ENCODE results near the gene PRKN.

Gene PRKN

DNA sequence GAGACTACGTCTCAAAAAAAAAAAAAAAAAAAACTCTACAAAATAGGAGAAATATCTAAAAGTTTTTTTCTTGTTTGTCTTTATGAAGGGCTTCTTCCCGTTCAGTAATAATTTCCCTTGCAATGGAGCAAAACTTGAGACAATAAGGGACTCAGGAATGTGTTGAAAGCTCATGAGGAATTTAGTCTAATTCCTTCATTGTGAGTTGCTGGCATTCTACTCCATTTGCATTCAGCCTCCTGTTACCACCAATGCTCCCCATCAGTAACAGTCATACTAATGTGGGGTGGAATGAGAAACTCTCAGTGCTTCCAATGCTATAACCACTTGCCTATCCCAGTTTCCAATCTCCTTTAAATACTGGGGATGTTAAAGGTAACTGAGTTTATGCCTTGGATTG is 877.0 kb downstream of the PRKN start:
- Histone ChIP-seq H3K27me3 (ENCODE audit: insufficient read depth, low read depth) (no peaks in the 10 kb centered on the region), H3K4me3 (IDR thresholded peaks at IDR 0.05; ENCODE audit: insufficient read depth, low read depth, low read length) (no peak overlapping the region), H3K27ac (no peak overlapping the region), H4K20me1 (ENCODE audit: insufficient read depth) (no peaks in the 10 kb centered on the region), H2AFZ (ENCODE audit: low read depth) (no peak overlapping the region), H3K4me2 (no peak overlapping the region), H3K4me1 (ENCODE audit: low read depth, poor library complexity, severe bottlenecking) (no peaks in the 10 kb centered on the region), H3K9ac (no peak overlapping the region), H3K79me2 (ENCODE audit: insufficient read depth, low read depth) (no peaks in the 10 kb centered on the region), H3K36me3 (ENCODE audit: insufficient read depth) (no peaks in the 10 kb centered on the region)
- TF ChIP-seq, protein P1, sequence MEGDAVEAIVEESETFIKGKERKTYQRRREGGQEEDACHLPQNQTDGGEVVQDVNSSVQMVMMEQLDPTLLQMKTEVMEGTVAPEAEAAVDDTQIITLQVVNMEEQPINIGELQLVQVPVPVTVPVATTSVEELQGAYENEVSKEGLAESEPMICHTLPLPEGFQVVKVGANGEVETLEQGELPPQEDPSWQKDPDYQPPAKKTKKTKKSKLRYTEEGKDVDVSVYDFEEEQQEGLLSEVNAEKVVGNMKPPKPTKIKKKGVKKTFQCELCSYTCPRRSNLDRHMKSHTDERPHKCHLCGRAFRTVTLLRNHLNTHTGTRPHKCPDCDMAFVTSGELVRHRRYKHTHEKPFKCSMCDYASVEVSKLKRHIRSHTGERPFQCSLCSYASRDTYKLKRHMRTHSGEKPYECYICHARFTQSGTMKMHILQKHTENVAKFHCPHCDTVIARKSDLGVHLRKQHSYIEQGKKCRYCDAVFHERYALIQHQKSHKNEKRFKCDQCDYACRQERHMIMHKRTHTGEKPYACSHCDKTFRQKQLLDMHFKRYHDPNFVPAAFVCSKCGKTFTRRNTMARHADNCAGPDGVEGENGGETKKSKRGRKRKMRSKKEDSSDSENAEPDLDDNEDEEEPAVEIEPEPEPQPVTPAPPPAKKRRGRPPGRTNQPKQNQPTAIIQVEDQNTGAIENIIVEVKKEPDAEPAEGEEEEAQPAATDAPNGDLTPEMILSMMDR (conservative IDR thresholded peaks at IDR 0.05; ENCODE audit: low read depth, low read length) = no peak

DNA sequence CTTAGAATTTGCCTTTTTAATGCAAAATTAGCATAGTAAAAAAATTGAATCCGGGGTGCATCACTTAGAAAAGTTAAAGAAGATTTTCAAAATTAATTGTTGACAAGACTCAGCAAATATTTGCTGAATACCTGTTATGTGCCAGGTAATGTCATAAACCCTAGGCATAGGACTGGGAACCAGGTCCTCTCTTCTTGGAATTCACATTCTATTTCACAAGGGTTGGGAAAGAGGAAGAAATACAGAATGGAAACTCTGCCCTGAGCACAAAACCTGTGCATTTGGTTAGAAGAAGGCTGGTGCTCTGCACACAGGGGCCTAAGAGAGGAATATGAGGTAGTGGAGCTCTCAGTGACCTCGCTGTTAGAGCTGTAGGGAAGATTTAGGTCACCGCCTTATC is 879.9 kb downstream of the PRKN start:
- TF ChIP-seq, protein P1 (conservative IDR thresholded peaks at IDR 0.05; ENCODE audit: low read depth, low read length) = no peak
- H2AFZ ChIP-seq (ENCODE audit: low read depth) = no peak overlapping the region
- H3K4me2 ChIP-seq = no peak overlapping the region
- H3K9ac ChIP-seq = no peak overlapping the region
- no peak overlapping the region for H3K4me3 ChIP-seq (IDR thresholded peaks at IDR 0.05; ENCODE audit: insufficient read depth, low read depth, low read length)
- H3K27ac ChIP-seq = no peak overlapping the region
- no peaks in the 10 kb centered on the region for H3K79me2 ChIP-seq (ENCODE audit: insufficient read depth, low read depth)
- H4K20me1 ChIP-seq (ENCODE audit: insufficient read depth) = no peaks in the 10 kb centered on the region
- H3K27me3 ChIP-seq (ENCODE audit: insufficient read depth, low read depth) = no peaks in the 10 kb centered on the region
- no peaks in the 10 kb centered on the region for H3K36me3 ChIP-seq (ENCODE audit: insufficient read depth)
- no peaks in the 10 kb centered on the region for H3K4me1 ChIP-seq (ENCODE audit: low read depth, poor library complexity, severe bottlenecking)

DNA sequence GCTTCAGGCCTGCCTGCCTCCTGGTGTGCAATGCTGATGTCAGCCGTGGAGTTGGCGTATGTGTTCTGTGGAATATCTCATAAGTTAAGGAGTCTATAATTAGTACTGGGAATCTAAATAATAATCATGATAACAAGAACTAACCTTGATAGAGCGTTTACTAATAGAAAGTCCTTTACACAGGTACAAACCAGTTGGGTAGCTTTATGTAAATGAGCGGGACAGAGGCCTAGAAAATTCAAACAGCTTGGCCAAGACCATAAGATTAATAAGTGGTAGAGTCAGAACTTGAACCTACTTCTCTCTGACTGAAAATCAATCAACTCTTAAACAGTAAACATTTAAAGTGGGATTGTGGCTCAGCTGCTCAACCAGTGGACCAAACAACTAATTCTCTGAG is 882.8 kb downstream of the PRKN start:
- TF ChIP-seq, protein P1 (conservative IDR thresholded peaks at IDR 0.05; ENCODE audit: low read depth, low read length) = no peak
- no peak overlapping the region for H3K27ac ChIP-seq
- no peaks in the 10 kb centered on the region for H3K27me3 ChIP-seq (ENCODE audit: insufficient read depth, low read depth)

DNA sequence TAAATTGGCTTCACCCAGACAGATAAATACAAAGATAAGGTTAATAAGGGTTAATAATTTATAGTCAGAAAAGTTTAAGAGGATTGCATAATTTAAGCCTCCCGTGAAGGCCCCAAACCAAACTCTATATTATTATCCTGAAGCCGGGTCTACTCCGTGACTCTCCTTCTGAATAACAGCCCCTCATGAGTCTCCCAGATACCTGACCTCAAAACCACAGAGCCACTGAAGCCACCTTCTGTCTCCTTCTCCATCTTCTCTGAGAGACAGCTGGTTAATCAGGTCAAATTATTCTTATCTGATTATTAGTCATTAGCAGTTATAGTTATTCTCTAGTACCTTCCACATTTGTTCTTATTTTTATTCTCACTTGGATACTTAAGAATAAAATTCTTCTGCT is 884.5 kb downstream of the PRKN start:
- Histone ChIP-seq H3K36me3 (ENCODE audit: insufficient read depth) (no peaks in the 10 kb centered on the region), H3K4me2 (no peak overlapping the region), H3K79me2 (ENCODE audit: insufficient read depth, low read depth) (no peaks in the 10 kb centered on the region), H3K27me3 (ENCODE audit: insufficient read depth, low read depth) (no peaks in the 10 kb centered on the region), H3K27ac (no peak overlapping the region), H4K20me1 (ENCODE audit: insufficient read depth) (no peaks in the 10 kb centered on the region), H3K4me3 (IDR thresholded peaks at IDR 0.05; ENCODE audit: insufficient read depth, low read depth, low read length) (no peak overlapping the region), H3K9ac (no peak overlapping the region), H3K4me1 (ENCODE audit: low read depth, poor library complexity, severe bottlenecking) (no peaks in the 10 kb centered on the region), H2AFZ (ENCODE audit: low read depth) (no peak overlapping the region)
- TF ChIP-seq, protein P1 (conservative IDR thresholded peaks at IDR 0.05; ENCODE audit: low read depth, low read length) = no peak

More for the DNA sequence above, 882.8 kb downstream of the PRKN start:
- Histone ChIP-seq H3K79me2 (ENCODE audit: insufficient read depth, low read depth) (no peaks in the 10 kb centered on the region), H3K4me2 (no peak overlapping the region), H4K20me1 (ENCODE audit: insufficient read depth) (no peaks in the 10 kb centered on the region), H3K9ac (no peak overlapping the region), H3K4me1 (ENCODE audit: low read depth, poor library complexity, severe bottlenecking) (no peaks in the 10 kb centered on the region), H2AFZ (ENCODE audit: low read depth) (no peak overlapping the region), H3K36me3 (ENCODE audit: insufficient read depth) (no peaks in the 10 kb centered on the region), H3K4me3 (IDR thresholded peaks at IDR 0.05; ENCODE audit: insufficient read depth, low read depth, low read length) (no peak overlapping the region)
